GM13977 (cell line): ENCODE measurements around the gene ZBTB48.

Experiments used
- DNase-seq: peaks from one replicate; pipeline ENCODE4 v3.0.0; 2012; ENCODE audit warnings: low spot score
- in situ Hi-C: fragments of 300-500 bp; cut with MboI; formaldehyde crosslinking; loops from one replicate; pipeline ENCODE4 v1.12.0; 2022; ENCODE audit warnings: low sequenced_read_pairs, low pct_unique_long_range_greater_than_20kb, mixed read lengths, inconsistent platforms; ENCODE audit not compliant: unreplicated experiment
- TF ChIP-seq, protein P1 (sequence below): IDR thresholded peaks from 2 replicates; pipeline ENCODE4 v1.5.1; 2012; ENCODE audit warnings: mild to moderate bottlenecking, control low read depth; ENCODE audit not compliant: insufficient read depth; ENCODE audit errors: extremely low read depth, missing control alignments

ZBTB48 gene

GRCh38 chr1:6591644-6592043, 11.8 kb downstream of the ZBTB48 start:
- no peak for DNase-seq
- TF ChIP-seq, protein P1, sequence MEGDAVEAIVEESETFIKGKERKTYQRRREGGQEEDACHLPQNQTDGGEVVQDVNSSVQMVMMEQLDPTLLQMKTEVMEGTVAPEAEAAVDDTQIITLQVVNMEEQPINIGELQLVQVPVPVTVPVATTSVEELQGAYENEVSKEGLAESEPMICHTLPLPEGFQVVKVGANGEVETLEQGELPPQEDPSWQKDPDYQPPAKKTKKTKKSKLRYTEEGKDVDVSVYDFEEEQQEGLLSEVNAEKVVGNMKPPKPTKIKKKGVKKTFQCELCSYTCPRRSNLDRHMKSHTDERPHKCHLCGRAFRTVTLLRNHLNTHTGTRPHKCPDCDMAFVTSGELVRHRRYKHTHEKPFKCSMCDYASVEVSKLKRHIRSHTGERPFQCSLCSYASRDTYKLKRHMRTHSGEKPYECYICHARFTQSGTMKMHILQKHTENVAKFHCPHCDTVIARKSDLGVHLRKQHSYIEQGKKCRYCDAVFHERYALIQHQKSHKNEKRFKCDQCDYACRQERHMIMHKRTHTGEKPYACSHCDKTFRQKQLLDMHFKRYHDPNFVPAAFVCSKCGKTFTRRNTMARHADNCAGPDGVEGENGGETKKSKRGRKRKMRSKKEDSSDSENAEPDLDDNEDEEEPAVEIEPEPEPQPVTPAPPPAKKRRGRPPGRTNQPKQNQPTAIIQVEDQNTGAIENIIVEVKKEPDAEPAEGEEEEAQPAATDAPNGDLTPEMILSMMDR: no peak
- in situ Hi-C loops: no loop called here

DNA sequence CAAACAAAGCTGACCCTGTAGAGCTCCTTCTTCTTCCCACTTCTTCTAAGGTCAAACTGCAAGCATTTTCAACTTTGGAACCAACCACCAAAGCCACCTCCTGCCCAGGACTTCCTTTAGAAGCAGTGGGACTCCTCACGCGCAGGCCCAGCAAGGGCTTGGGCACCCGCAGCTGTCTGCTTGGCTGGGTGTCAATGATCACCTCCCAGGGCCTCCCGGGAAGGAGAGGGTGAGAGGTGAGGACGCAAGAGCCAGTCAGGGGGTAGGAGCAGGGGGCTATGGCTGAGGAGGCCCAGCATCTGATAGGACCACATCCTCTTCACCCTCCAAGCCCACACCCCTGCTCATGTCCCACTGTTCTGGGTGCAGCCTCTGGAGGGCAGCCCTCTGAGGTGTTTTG, 12.6 kb downstream of the ZBTB48 start:
- DNase-seq: no peak
- in situ Hi-C loops: no loop called here
- TF ChIP-seq, protein P1: no peak

DNA sequence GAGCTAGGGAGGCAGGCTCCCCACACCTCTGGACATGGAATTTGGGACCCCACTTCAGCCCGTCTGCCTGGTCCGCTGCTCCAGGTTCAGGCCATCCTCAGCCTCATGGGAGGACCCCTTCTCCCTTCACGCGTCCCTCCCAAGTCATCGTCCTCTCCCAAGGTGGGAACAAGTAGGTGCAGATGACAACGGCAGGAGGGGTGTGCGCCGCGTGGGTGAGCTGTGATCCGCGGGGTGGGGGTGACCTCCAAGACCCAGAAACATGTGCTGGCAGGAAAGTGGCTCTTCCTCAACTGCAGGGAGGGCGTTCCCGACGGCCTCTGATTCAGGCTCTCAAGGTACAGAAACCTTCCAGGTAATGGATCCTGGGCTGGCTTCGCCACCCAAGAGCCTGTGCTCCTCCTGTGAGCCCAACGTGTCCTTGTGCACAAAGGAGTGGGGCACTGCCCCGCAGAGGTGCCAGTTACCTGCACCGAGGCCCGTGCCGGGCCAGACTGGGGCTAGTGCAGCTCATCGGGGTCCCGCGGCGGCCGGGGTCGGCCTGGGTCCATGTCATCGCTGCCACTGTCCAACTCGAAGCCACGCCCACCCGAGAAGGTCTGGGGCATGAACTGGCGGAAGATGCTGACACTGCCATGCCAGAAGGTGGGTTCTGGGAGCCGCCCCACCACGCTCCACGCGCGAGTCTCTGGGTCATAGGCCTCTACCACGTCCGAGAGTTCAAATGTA, 13.2 kb downstream of the ZBTB48 start:
- in situ Hi-C loops: no loop called here
- TF ChIP-seq, protein P1: no peak
- no peak for DNase-seq

- in situ Hi-C loops: no loop called here
- TF ChIP-seq, protein P1: no peak
- no peak for DNase-seq
Observed at GRCh38 chr1:6593810-6594209, 14.0 kb downstream of the ZBTB48 start.

DNA sequence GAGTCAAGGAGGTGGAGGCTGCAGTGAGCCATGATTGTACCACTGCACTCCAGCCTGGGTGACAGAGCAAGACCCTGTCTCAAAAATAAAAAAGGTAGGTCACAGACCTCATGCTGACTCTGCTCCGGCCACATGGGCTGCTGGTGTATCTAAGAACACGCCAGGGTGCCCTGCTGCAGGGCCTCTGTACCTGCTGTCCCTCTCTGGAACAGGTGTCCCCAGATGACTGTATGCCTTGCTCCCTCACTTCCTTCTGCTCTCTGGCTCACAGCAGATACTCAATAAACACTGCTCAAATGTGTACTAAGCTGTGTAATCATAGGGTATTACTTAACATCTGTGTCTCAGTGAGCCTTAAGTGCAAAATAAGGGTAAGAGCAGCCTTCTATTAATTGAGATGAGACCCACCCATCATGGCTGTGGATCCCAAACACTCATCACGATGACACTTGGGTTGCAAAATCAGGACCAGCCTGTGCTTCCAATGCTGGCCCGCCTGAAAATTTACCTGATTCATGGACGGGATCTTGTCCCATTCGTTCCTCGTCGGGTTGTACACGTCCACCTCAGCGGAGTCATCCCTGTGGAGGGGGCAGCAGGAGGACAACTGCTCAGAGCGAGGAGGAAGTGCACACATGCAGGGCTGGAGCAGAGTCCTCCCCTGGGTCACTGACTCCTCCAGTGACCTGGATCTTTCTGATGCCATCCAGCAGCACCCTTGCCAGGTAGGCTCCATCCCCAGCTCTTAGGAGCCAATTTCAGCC, 15.4 kb downstream of the ZBTB48 start:
- TF ChIP-seq, protein P1: no peak
- DNase-seq: no peak
- in situ Hi-C loops: no loop called here

DNA sequence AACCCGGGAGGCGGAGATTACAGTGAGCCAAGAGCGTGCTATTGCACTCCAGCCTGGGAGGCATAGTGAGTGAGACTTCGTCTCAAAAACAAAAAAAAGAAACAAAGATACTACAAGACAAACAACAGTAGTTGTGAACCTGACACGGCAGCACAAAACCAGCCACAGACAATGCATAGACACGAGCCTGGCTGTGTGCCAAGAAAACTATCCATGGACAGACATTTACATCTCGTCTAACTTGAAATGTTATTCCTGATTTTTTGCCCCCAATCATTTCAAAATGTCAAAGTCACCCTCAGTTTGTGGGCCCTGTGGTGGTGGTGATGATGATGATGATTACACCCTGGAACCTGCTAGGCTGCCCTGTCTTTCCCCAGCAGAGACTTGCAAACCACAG, 16.6 kb downstream of the ZBTB48 start:
- TF ChIP-seq, protein P1: no peak
- in situ Hi-C loops: no loop called here
- no peak for DNase-seq
